CD4-positive, CD25-positive, alpha-beta regulatory T cell (primary cell): ENCODE data around the gene MAN2B1. TPM values are rescaled to one million over a fixed set of nuclear protein-coding genes. Genes with fewer than 3 reads are reported as not detected.

Experiments
- ATAC-seq, 2 donors: fragments of 150-1000 bp; cut with Tn5 transposase; one replicate each; pipeline ENCODE4 v1.10.0; 2021; ENCODE audit warnings: low read depth in 2 of 2, moderate number of reproducible peaks in 2 of 2, moderate library complexity in 1 of 2
- DNase-seq, 3 donors: peaks; one replicate each; pipeline versions ENCODE4 v3.0.0 to v3.0.0-alpha.2; 2012 to 2022; ENCODE audit warnings: mixed read lengths in 1 of 3
- H3K27ac ChIP-seq: one replicate; pipeline ENCODE4 v1.7.0; 2013; ENCODE audit warnings: mild to moderate bottlenecking, low read length; ENCODE audit not compliant: insufficient read depth, poor library complexity, severe bottlenecking
- H3K27me3 ChIP-seq: one replicate; pipeline ENCODE4 v1.7.0; 2013; ENCODE audit warnings: low read length; ENCODE audit not compliant: control insufficient read depth, insufficient read depth
- H3K36me3 ChIP-seq: one replicate; pipeline ENCODE4 v1.7.0; 2013; ENCODE audit warnings: mild to moderate bottlenecking, low read length, moderate library complexity; ENCODE audit not compliant: control insufficient read depth, insufficient read depth
- H3K4me1 ChIP-seq: 2 replicates; pipeline ENCODE4 v1.7.0; 2013; ENCODE audit warnings: mild to moderate bottlenecking, low read length; ENCODE audit not compliant: insufficient read depth, control insufficient read depth, poor library complexity, severe bottlenecking
- H3K4me3 ChIP-seq: one replicate; pipeline ENCODE4 v1.7.0; 2013; ENCODE audit warnings: low read depth, mild to moderate bottlenecking, low read length, moderate library complexity
- H3K9me3 ChIP-seq, 2 experiments: 1 replicate in 1 of 2; 2 replicates in 1 of 2; pipeline ENCODE4 v1.7.0; 2013; ENCODE audit warnings: low read length in 2 of 2, mild to moderate bottlenecking in 1 of 2, moderate library complexity in 1 of 2; ENCODE audit not compliant: control insufficient read depth in 2 of 2
- H3K27ac Mint-ChIP-seq, 3 donors: one replicate each; pipeline ENCODE4 v1.8.0; 2020 to 2022; ENCODE audit warnings: mild to moderate bottlenecking in 3 of 3, mixed read lengths in 3 of 3, moderate library complexity in 2 of 3
- H3K27me3 Mint-ChIP-seq: one replicate; pipeline ENCODE4 v1.8.0; 2022; ENCODE audit warnings: mild to moderate bottlenecking, mixed read lengths
- H3K36me3 Mint-ChIP-seq: one replicate; pipeline ENCODE4 v1.8.0; 2020; ENCODE audit warnings: mixed read lengths
- H3K4me1 Mint-ChIP-seq, 4 donors: one replicate each; pipeline ENCODE4 v1.8.0; 2020 to 2022; ENCODE audit warnings: mixed read lengths in 4 of 4, mild to moderate bottlenecking in 1 of 4
- H3K4me3 Mint-ChIP-seq, 4 donors: one replicate each; pipeline ENCODE4 v1.8.0; 2020 to 2022; ENCODE audit warnings: mild to moderate bottlenecking in 4 of 4, mixed read lengths in 4 of 4, moderate library complexity in 3 of 4
- H3K9me3 Mint-ChIP-seq, 7 donors: one replicate each; pipeline ENCODE4 v1.8.0; 2020 to 2022; ENCODE audit warnings: mixed read lengths in 7 of 7, mild to moderate bottlenecking in 3 of 7, moderate library complexity in 2 of 7
- polyA plus RNA-seq, 4 donors: library from polyadenylated mRNA; unstranded; fragments of 300-500 nt; fragmentation: Illumina TruSeq; gene quantifications; one replicate each; pipeline ENCODE4 v1.2.3, GENCODE V29; 2021
- total RNA-seq: library from RNA; stranded (reverse); gene quantifications from one replicate; pipeline ENCODE4 v1.2.3, GENCODE V29; 2022

Gene MAN2B1
- total and polyA plus RNA-seq, 5 donors from 2014 or later: 46.3 to 147 (median 50.0) TPM

DNA sequence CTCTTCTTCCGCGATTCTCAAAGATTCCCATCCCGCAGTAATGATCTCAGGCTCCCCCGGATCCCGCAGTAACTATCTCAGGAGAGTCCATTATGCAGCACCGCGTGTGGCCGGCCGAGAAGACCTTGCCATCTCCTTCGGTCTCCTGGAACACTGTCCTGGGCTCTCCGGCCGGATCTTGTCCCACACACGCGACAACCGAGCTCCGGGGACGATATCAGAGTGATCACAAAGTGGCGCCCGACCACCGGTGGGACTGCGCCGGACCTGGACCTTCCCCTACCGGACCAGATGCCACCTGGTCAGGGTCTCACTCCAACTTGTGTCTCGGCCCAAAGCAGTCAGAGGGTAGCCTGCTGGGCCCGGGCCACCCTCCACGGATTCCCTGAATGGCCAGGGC is 24.0 kb downstream of the MAN2B1 start:
- no peak for ATAC-seq

DNA sequence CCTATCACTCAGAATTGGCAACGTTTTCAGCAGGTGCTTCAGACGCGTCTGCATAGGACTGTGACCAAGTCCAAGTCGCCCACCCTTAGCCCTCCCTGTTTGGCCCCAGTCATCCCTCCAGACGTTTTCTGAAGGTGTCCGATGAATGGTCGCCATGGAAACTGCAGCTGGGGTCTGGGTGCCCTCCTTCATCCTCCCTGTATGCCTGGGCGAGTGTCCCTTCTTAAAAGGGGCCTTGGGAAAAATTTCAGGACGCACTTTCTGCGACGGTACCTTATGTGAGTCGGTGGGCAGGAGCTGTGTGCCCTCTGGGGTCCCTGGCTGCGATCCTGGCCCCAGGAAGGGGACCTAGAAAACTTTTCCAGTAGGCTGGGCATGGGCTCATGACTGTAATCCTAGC is 25.1 kb downstream of the MAN2B1 start:
- Mint-ChIP-seq H3K4me3 (no peak overlapping the region), H3K9me3 (no peaks in the 10 kb centered on the region), H3K4me1 (peaks cover 0 to 9% (median 7%) of the 10 kb centered on the region in 4 donors), H3K27me3 (no peaks in the 10 kb centered on the region), H3K27ac (no peak overlapping the region), H3K36me3 (peaks cover 5% of the 10 kb centered on the region)
- Histone ChIP-seq H3K4me3 (no peak overlapping the region), H3K4me1 (peaks cover 10% of the 10 kb centered on the region), H3K36me3 (no peaks in the 10 kb centered on the region), H3K27ac (no peak overlapping the region), H3K9me3 (no peaks in the 10 kb centered on the region), H3K27me3 (no peaks in the 10 kb centered on the region)
- ATAC-seq (no peak), DNase-seq (no peak)

More for the DNA sequence above, 24.0 kb downstream of the MAN2B1 start:
- H3K36me3 Mint-ChIP-seq: peaks cover 5% of the 10 kb centered on the region
- Histone ChIP-seq H3K4me1 (peaks cover 10% of the 10 kb centered on the region), H3K4me3 (no peak overlapping the region), H3K36me3 (no peaks in the 10 kb centered on the region), H3K27ac (no peak overlapping the region), H3K9me3 (no peaks in the 10 kb centered on the region), H3K27me3 (no peaks in the 10 kb centered on the region)
- DNase-seq: no peak
- H3K9me3 Mint-ChIP-seq: no peaks in the 10 kb centered on the region
- H3K4me1 Mint-ChIP-seq: peaks cover 0 to 9% (median 7%) of the 10 kb centered on the region in 4 donors
- H3K4me3 Mint-ChIP-seq: no peak overlapping the region
- no peaks in the 10 kb centered on the region for H3K27me3 Mint-ChIP-seq
- no peak overlapping the region for H3K27ac Mint-ChIP-seq

DNA sequence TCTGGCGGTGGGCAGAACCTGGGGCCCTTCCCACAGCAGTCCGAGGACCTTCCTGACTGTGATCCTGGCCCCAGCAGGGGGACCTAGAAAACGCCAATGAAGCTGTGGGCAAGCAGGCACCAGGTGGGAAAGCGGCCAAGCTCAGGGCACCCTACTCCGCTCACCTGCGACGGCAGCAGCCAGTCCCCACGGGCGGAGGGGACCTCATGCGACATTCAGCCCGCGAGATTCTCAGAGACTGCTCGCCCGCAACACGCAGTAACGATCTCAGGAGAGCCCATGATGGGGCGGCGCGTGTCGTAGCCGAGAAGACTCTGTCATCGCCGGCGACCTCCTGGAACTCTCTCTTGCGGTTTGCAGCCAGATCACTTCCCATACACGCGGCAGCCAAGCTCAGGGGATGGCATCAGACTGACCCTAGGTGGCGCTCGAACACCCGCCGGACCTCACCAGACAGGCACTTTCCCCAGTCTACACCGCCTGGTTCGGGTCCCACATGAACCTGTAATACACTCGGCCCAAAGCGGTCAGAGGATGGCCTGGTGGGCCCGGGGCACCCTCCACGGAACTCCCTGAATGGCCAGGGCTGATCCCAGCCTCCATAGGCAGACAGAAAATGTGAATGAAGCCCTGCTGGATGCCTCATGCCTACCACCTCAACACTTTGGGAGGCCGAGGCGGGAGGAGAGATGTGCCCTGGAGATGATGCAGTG is 26.5 kb downstream of the MAN2B1 start:
- Mint-ChIP-seq H3K27me3 (no peaks in the 10 kb centered on the region), H3K27ac (peak overlapping the region; percentile 68 to 94 (median 79)), H3K4me1 (peaks cover 3 to 14% (median 9%) of the 10 kb centered on the region in 4 donors), H3K36me3 (no peaks in the 10 kb centered on the region), H3K4me3 (peak overlapping the region in 3 of 4 donors; percentile 11 to 84 (median 75)), H3K9me3 (no peaks in the 10 kb centered on the region)
- DNase-seq: peak; percentile 64 to 86 (median 72)
- no peaks in the 10 kb centered on the region for H3K9me3 ChIP-seq
- no peaks in the 10 kb centered on the region for H3K27me3 ChIP-seq
- H3K4me1 ChIP-seq: peaks cover 10% of the 10 kb centered on the region
- H3K36me3 ChIP-seq: no peaks in the 10 kb centered on the region
- no peak overlapping the region for H3K27ac ChIP-seq
- no peak overlapping the region for H3K4me3 ChIP-seq
- ATAC-seq: peak; percentile 90 to 91

DNA sequence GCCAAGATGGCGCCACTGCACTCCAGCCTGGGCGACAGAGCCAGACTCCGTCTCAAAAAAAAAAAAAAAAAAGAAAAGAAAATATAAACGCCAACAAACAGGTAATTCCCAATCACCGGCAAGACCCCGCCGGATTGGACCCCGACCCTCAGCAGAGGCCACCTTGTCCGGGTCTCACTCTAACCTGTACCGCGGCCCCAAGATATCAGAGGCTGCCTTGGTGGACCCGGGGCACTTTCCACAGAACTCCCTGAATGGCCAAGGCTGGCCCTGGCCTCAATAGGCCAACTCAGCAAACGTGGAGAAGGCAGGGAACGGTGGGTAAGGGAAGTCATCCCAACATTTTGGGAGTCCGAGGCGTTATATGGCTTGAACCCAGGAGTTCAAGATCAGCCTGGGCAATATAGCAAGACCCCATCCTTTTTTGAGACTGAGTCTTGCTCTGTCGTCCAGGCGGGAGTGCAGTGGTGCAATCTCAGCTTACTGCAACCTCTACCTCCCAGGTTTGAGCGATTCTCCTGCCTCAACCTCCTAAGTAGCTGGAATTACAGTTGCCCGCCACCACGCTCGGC is 27.8 kb downstream of the MAN2B1 start:
- no peak overlapping the region for H3K27ac Mint-ChIP-seq
- no peaks in the 10 kb centered on the region for H3K27me3 ChIP-seq
- H3K27me3 Mint-ChIP-seq: no peaks in the 10 kb centered on the region
- ATAC-seq (no peak), DNase-seq (no peak)
- H3K36me3 ChIP-seq: no peaks in the 10 kb centered on the region
- no peak overlapping the region for H3K4me3 Mint-ChIP-seq
- H3K9me3 Mint-ChIP-seq: no peaks in the 10 kb centered on the region
- no peak overlapping the region for H3K4me3 ChIP-seq
- no peak overlapping the region for H3K27ac ChIP-seq
- peaks cover 10% of the 10 kb centered on the region for H3K4me1 ChIP-seq
- no peaks in the 10 kb centered on the region for H3K36me3 Mint-ChIP-seq
- H3K4me1 Mint-ChIP-seq: peaks cover 8 to 14% (median 12%) of the 10 kb centered on the region in 4 donors
- no peaks in the 10 kb centered on the region for H3K9me3 ChIP-seq

DNA sequence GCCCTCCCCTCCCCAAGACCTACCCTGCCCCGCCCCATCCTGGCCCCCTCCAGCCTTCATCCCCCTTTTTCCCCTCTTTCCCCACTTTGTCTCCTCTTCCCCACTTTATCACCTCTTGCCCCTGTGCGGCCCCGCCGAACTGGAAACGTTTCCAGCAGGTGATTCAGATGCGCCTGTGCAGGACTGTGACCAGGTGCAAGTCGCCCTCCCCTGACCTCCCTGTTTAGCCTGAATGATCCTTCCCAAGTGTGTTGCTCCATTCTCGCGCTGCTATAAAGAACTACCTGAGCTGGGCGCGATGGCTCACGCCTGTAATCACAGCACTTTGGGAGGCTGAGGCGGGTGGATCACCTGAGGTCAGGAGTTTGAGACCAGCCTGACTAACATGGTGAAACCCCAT is 29.9 kb downstream of the MAN2B1 start:
- Mint-ChIP-seq H3K27ac (no peak overlapping the region), H3K27me3 (no peaks in the 10 kb centered on the region), H3K4me1 (peaks cover 8 to 14% (median 12%) of the 10 kb centered on the region in 4 donors)

DNA sequence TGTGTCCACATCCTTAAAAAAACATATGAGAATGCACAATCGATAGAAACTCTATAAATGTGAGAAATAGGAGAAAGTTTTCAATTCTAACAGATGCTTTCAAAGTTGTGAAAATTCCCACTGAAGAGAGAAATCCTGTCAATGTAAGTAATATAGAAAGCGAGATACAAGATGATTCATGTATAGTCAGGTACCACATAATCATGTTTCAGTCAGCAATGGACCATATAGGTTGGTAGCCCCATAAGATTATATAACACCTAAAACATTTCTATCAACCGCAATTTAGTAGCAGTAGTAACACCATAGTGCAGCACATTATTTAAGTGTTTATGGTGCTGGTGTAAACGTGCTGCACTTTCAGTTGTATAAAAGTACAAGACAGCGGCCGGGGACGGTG is 37.3 kb downstream of the MAN2B1 start:
- DNase-seq: no peak
- peaks cover 31% of the 10 kb centered on the region for H3K36me3 Mint-ChIP-seq
- no peaks in the 10 kb centered on the region for H3K4me1 ChIP-seq
- peaks cover 0 to 24% (median 3%) of the 10 kb centered on the region in 7 donors for H3K9me3 Mint-ChIP-seq
- no peaks in the 10 kb centered on the region for H3K27me3 Mint-ChIP-seq
- ATAC-seq: no peak
- H3K27ac ChIP-seq: no peak overlapping the region
- no peak overlapping the region for H3K4me3 ChIP-seq
- H3K27me3 ChIP-seq: no peaks in the 10 kb centered on the region
- peaks cover 52% of the 10 kb centered on the region for H3K36me3 ChIP-seq
- H3K4me3 Mint-ChIP-seq: no peak overlapping the region
- peaks cover 19 to 29% of the 10 kb centered on the region in 2 experiments for H3K9me3 ChIP-seq
- no peak overlapping the region for H3K27ac Mint-ChIP-seq
- peaks cover 0 to 5% (median 2%) of the 10 kb centered on the region in 4 donors for H3K4me1 Mint-ChIP-seq

More for the DNA sequence above, 29.9 kb downstream of the MAN2B1 start:
- Histone ChIP-seq H3K4me3 (no peak overlapping the region), H3K4me1 (peaks cover 10% of the 10 kb centered on the region), H3K27ac (no peak overlapping the region), H3K36me3 (peaks cover 2% of the 10 kb centered on the region), H3K27me3 (no peaks in the 10 kb centered on the region), H3K9me3 (no peaks in the 10 kb centered on the region)
- DNase-seq (no peak), ATAC-seq (no peak)
- H3K4me3 Mint-ChIP-seq: no peak overlapping the region
- no peaks in the 10 kb centered on the region for H3K9me3 Mint-ChIP-seq
- no peaks in the 10 kb centered on the region for H3K36me3 Mint-ChIP-seq

DNA sequence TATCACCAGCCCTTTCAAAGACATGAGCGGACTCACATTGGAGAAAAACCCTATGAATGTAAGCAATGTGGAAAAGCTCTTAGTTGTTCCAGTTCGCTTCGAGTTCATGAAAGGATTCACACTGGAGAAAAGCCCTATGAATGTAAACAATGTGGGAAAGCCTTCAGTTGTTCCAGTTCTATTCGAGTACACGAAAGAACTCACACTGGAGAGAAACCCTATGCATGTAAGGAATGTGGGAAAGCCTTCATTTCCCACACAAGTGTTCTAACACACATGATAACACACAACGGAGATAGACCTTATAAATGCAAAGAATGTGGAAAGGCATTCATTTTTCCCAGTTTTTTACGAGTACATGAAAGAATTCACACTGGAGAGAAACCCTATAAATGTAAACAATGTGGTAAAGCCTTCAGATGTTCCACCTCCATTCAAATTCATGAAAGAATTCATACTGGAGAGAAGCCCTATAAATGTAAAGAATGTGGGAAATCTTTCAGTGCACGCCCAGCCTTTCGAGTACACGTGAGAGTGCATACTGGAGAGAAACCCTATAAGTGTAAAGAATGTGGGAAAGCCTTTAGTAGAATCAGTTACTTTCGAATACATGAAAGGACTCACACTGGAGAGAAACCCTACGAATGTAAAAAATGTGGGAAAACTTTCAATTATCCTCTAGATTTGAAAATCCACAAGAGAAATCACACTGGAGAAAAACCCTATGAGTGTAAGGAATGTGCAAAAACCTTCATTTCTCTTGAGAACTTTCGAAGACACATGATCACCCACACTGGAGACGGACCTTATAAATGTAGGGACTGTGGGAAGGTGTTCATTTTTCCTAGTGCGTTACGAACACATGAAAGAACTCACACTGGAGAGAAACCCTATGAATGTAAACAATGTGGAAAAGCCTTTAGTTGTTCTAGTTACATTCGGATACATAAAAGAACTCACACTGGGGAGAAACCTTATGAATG is 38.2 kb downstream of the MAN2B1 start:
- H3K27me3 ChIP-seq: no peaks in the 10 kb centered on the region
- H3K4me3 ChIP-seq: no peak overlapping the region
- peaks cover 60% of the 10 kb centered on the region for H3K36me3 ChIP-seq
- DNase-seq (no peak), ATAC-seq (no peak)
- H3K4me1 ChIP-seq: no peaks in the 10 kb centered on the region
- peaks cover 31% of the 10 kb centered on the region for H3K36me3 Mint-ChIP-seq
- no peak overlapping the region for H3K27ac ChIP-seq
- H3K4me3 Mint-ChIP-seq: no peak overlapping the region
- no peak overlapping the region for H3K27ac Mint-ChIP-seq
- peaks cover 0 to 5% (median 2%) of the 10 kb centered on the region in 4 donors for H3K4me1 Mint-ChIP-seq
- peaks cover 0 to 24% (median 3%) of the 10 kb centered on the region in 7 donors for H3K9me3 Mint-ChIP-seq
- H3K27me3 Mint-ChIP-seq: no peaks in the 10 kb centered on the region
- peaks cover 19 to 29% of the 10 kb centered on the region in 2 experiments for H3K9me3 ChIP-seq
